NCI-H1417 (cell line): Measurements from ENCODE around the gene TEFM.
A peak's percentile ranks its signal among the peaks of the same experiment; 100 is the strongest.
"Not testable (repeated sequence)": the region's sequence is repeated elsewhere in the genome, so short reads cannot be mapped to it uniquely, and the experiment has no call there.

Source experiments
- DNase-seq, 3 experiments: peaks; one replicate each; lab custom pipeline; 2025; lab: John Stamatoyannopoulos, UW

TEFM gene, protein sequence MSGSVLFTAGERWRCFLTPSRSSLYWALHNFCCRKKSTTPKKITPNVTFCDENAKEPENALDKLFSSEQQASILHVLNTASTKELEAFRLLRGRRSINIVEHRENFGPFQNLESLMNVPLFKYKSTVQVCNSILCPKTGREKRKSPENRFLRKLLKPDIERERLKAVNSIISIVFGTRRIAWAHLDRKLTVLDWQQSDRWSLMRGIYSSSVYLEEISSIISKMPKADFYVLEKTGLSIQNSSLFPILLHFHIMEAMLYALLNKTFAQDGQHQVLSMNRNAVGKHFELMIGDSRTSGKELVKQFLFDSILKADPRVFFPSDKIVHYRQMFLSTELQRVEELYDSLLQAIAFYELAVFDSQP

DNA sequence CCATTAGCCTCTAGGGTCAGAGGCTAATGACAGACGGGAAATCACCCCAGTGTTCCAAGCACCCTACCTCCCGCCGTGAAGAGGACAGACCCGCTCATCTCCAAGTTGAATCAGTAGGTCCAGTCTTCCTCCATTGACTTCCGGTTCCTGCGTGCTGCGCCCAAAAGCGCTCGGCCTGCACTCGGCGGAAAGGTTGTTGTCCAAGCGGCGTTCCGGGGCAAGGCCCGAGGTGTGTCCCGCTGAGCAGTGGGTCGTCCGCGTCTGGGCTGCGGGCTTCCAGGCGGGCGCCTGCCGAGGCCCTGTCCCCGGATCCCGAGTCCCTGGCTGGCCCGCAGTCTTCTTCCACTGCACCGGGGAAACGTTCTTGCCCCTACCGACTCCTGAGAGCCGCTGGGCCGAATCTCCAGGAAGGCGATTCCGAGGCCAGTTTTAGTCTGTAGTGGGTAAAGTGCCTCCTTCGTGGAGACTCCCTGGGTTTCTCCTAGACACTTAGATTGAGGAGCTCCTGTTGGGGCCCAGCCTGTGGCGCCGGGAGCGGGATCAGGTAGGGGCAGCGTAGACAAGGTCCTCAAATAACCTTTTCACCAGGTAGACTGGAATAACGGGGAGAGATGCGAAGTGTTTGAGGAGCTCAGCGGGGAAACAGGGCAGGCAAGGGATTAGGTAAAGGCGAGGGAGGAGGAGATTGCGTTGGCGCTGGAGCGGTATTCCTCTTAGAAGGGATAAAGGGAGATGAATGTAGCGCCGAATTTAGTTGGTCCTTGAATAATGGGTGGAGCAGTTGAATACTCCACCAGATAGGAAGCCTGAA is at the start of gene TEFM:
Gene TEFM (minus strand): TSS at position 138 of the 811 bp plus-strand sequence. CDS start 40 bp downstream, at position 98.
- peak; percentile 87 to 94 (median 88) for DNase-seq

DNA sequence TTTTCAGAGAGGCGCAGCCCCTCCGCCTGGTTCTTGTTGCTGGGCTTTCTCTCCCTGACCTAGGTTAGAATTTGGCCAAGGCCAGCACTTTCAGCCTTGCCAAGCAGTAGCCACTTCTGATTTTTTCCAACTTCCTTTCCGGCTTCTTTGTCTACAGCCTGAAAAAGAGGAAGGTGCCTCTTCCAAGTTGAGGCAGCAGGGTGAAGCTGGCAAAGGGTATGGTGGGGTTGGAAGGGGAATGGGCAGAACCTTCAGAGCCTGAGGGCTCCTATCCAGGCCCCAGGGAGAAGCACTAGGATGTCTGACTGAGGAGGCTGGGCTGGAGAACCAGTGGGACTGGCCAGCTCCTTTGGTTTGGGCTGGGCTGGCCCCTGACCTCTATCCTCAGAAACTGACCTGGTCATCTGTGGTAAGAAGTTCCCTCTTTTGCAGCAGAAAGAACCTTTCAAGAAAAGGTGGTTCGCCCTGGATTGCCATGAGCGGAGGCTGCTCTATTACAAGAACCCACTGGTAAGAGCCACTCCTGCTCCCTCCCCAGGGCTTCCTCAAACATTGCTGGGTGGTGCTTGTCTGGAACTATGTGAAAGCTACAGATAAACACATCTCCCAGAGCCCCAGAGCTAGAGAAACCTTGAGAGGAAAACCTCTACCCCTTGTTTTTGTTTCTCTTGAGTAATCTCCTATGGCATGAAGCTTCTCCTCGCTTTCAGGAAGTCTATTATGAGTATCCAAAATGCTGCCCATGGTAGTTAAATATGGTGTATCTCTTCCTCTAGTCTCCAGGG is 48.2 kb upstream of the TEFM start:
- no peak for DNase-seq

DNA sequence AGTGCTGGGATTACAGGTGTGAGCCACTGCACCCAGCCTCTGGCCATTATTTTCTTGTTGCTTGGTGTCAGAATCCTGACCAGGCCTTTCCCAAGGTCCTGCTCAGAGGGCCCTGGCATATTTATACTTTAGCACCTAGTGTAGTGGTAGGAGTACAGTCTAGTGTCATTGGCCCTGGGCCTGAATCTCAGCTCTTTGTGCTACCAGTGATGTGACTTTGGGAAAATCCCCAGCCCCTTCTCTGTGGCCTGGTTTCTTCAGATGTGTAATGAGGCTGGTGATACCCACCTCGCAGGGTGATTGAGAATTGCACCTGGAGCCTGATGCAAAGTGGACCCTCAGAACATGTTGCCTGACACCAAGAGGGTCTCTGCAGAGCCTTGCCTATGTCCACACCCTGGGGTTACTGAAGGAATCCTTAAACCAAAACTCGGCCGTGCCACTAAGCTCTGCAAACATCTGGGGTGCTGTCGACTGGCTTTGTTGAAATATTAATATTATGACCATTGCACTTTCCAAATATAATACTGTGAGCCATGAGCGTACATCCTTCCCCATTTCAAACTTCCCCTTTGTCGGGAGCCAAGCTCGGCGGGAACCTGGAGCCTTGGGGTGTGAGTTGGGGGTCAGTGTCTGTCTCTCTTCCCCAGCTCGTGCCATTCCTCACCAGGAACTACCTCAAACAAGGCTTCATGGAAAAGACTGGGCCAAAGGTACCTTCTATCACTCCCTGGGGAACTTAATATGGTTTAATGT is 46.8 kb upstream of the TEFM start:
- no peak for DNase-seq

DNA sequence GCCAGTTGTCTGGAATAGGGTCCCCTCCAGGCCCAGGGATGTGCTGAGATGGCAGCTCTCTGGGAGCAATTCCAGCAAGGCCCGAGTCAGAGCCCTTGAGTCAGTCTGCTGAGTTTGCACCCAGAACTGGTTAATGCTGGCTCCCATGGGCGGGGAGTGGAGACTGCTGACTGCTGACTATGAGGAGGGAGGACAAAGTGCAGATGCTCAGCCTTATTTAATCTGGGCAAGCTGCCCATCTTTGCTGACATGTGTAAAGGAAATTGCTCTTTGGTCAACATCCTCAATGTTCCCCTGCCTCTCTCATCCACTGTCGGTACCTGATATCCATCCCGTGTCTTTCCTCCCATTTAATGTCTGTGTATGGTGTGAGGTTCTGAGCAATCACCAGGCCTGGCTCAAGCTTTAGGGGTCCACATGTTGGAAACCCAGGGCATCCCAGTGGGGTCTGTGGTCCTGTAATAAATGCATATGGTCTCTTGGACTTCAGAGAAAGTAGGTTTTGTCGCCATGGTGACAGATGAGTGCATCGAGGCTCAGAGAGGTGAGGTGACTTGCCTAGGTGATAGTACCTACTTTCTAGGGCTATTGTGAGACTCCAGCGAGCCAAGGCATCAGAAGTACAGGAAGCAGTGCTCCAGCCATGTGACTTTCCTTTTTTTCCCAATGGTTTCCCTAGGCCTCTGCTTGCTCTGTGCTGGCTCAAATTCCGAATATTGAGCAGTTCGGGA is 44.8 kb upstream of the TEFM start:
- DNase-seq, result peak in 2 of 3 experiments; percentile 28 to 71

DNA sequence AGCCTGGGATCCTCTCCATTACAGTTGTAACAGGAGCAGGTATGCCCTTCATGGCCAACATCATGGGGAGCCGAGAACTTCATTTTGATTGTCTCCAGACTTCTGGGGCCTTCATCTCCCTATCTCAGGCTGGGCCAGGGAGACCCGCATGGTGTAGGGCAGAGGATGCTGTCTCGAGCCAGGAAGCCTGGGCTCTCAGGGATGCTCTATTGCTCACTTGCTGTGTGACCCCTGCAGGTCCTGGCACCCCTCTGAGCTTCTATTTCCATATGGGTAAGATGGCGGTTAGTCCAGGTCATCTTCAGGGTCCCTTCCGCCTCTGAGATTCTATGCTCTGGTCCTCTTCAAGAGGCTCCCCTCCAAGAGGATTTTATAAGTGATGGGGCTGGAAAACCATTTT is 44.2 kb upstream of the TEFM start:
- no peak for DNase-seq

DNA sequence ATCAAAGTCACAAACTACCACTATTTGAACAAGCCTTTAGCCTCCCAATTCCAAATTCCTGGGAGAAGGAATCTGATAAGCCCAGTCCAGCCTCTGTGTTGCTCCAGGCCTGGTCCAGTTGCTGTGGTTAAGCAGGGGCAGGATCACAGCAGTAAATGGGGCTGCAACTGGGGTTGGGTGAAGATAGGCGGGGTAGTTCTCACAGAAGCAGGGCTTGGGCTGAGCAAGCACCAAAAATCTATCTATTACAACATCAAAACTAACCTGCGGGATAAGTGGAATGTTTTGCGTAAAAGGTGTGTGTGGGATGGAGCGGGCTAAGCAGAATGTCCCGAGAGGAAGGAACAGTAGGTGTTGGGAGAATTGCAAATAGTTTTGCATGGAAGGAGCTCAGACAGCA is 41.8 kb upstream of the TEFM start:
- DNase-seq, result no peak

DNA sequence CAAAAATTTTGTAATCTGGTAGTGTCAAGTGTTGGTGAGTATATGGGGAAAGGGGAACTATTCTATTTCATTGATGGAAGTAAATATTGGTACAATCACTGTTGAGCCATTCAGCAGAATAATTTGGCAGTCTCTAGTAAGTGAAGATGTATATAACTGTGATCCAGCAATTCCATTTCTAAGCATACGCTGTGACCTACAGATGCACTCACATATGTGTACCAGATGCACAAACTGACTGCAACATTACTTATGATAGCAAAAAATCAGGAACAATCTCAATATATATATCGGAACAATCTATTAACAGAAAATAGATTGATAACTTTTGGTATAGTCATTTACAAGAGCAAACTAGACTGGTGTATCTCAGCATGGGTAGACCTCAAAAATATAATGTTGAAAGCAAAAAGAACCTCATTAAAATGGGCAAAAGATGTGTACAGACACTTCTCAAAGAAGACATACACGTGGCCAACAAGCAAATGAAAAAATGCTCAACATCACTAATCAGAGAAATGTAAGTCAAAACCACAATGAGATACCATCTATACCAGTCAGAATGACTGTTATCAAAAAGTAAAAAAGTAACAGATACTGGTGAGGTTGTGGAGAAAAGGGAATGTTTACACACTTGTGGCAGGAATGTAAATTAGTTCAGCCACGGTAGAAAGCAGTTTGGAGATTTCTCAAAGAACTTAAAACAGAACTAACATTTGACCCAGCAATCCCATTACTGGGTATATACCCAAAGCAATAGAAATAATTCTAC is 36.5 kb upstream of the TEFM start:
- DNase-seq, result no peak

DNA sequence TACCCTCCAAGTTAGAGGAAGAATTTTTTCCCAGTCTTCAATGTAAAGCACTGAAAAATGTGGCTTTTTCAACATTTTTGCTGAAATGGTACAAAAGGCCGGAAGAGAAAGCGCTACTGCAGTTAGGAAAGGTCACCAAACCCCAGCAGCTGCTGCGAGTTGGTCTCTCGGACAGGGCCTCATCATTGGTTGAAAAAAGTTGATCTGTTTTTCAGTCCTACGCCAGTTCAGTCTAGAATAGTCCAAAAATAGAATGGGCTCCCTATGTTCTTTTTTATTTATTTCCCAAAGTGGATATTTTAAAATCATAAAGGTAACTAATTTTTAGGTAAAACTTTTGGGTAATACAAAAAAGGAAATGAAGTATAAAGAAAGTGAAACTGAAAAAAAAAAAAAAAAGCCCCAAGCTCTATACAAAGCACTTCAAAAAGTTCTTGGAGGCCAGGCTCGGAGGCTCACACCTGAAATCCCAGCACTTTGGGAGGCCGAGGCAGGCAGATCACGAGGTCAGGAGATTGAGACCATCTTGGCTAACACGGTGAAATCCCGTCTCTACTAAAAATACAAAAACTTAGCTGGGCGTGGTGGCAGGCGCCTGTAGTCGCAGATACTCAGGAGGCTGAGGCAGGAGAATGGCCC is 33.1 kb upstream of the TEFM start:
- DNase-seq, result no peak

DNA sequence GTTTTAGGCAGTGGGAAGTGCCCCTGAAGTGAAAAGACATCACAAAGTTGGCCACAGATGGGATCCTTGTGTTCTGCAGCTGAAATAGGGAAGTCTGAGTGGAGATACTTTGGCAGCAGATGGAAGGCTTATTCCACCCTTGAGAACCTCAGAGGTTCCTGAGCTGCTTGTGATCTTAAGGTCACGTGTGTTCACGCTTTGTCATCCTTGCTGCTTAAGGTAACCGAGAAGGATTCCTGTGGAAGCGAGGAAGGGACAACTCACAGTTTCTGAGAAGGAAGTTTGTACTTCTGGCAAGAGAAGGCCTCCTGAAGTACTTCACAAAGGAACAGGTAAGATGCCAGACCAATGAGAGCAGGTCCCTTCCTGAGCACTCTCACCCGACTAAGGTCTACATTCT is 27.9 kb upstream of the TEFM start:
- no peak for DNase-seq

DNA sequence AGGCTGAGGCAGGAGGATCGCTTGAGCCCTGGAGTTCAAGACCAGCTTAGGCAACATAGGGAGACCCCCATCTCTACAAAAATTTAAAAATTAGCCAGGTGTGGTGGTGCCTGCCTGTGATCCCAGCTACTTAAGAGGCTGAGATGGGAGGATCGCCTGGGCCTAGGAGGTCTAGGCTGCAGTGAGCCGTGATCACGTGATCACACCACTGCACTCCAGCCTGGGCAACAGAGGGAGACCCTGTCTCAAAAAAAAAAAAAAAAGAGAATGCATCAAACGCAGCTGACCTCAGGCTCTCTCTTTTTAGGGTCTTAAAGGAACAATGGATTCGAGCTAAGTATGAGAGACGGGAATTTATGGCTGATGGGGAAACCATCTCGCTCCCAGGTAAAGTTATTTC is 25.5 kb upstream of the TEFM start:
- not testable (repeated sequence) for DNase-seq

DNA sequence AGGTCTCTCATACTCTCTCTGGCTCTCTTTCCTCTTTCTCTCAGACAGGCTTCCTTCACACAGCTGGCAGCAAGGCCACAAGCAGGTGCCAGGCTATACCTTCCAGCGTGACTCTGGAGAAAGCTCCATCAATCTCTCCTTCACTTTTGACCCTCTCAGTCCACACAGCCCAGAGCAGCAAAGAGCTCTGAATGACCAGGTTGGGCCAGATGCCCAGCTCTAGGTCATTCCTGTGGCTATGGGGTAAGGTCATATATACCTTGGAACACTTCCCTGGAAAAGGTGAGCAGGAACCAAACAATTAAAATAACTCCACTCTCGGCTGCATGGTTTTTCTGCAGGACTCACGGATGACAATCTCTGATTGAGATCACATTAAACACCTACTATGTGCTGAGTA is 24.5 kb upstream of the TEFM start:
- DNase-seq, result no peak

DNA sequence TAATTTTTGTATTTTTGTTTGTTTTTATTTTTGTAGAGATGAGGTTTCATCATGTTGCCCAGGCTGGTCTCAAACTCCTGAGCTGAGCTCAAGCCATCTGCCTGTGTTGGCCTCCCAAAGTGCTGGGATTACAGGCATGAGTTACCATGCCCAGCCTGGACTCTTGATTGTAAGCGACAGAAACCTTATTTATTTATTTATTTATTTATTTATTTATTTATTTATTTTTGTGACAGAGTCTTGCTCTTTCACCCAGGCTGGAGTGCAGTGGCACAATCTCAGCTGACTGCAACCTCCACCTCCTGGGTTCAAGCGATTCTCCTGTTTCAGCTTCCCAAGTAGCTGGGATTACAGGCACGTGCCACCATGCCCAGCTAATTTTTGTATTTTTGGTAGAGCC is 23.8 kb upstream of the TEFM start:
- DNase-seq, result not testable (repeated sequence)

DNA sequence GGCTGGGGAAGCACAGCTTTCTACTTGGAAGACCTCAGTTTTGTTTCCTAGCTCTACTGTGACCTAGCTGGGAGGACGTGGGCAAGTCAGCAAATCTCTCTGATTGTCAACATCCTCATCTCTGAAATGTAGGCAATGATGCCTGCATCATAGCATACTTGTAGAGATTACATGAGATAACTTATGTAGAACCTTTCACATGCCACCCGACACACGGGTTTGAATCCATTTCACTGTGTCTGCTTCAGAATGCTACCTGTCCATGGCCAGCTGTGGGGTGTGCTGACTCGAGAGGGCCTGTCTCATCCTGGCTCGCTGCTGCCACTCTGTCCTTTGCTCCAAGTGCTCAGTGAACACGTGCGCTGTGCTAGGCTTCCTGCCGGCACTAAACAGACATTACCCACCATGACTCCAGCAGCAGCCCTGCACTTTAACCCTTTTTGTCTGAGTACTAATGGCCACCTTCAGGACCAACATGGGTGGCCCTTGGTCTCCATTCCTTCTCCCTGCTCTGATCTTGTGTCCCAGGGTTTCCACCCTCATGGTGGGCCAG is 23.1 kb upstream of the TEFM start:
- no peak for DNase-seq

DNA sequence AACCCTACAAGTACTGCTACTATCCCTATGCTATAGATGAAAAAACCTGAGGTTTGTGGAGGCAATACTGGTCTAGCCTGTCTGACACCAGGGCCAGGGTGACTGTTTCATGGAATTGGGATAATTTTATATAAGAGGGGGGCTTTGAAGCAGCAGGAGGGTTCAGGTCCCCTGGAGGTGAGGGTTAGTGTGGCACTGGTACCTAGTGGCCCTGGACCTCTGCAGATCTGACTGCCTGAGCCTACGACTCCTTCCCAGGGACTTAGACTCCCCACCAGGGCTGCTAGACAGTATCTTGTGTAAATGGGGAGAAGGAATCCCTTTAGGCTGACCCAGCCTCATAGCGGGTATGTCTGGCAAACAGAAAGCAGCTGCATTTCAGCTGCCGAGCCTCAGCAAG is 22.5 kb upstream of the TEFM start:
- DNase-seq, result no peak

DNA sequence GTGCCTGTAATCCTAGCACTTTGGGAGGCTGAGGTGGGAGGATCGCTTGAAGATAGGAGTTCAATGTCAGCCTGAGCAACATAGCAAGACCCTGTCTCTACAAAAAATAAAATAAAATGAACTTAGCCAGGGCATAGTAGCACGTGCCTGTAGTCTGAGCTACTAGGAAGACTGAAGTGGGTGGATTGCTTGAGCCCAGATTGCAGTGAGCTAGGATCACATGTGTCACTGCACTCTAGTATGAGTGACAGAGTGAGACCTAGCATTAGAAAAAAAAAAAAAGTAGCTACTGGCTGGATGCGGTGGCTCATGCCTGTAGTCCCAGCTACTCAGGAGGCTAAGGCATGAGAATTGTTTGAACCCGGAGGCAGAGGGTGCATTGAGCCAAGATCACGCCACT is 21.7 kb upstream of the TEFM start:
- no peak for DNase-seq

DNA sequence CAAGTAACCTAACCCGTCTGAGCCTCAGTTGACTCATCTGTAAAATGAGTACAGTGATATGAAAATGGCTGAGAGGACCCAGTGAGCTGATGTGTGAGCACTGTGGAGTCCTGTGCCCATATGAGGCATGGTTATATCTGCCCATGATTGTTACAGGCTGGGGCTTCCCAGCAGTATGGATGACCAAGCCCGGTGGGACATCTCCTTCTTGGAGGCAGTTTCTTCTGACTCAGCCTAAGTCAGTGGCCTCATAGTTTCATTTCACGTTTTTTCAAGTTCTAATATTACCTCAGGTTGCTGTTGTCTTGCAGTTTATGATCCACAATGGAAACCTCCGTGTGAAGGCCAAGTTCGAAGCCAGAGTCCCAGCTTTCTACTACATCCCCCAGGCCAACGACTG is 20.5 kb upstream of the TEFM start:
- no peak for DNase-seq

DNA sequence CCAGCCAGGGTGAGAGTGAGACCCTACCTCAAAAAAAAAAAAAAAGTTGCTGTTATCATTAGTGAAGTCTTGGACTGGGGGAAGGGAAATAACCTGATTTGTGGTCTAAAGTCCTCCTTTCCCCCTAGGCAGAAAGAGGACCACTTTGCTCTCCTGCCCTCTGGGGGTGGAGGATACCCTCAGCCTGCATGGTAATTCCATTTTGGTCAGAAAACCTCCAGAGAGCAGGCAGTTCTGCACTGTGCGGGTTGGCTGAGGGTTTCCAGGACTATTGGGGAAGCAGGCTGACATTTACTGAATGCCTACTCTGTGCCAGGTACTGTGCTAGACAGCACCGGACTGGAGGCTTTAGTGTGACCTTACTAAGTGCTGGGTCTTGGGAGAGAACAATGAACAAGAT is 18.3 kb upstream of the TEFM start:
- DNase-seq, result no peak

DNA sequence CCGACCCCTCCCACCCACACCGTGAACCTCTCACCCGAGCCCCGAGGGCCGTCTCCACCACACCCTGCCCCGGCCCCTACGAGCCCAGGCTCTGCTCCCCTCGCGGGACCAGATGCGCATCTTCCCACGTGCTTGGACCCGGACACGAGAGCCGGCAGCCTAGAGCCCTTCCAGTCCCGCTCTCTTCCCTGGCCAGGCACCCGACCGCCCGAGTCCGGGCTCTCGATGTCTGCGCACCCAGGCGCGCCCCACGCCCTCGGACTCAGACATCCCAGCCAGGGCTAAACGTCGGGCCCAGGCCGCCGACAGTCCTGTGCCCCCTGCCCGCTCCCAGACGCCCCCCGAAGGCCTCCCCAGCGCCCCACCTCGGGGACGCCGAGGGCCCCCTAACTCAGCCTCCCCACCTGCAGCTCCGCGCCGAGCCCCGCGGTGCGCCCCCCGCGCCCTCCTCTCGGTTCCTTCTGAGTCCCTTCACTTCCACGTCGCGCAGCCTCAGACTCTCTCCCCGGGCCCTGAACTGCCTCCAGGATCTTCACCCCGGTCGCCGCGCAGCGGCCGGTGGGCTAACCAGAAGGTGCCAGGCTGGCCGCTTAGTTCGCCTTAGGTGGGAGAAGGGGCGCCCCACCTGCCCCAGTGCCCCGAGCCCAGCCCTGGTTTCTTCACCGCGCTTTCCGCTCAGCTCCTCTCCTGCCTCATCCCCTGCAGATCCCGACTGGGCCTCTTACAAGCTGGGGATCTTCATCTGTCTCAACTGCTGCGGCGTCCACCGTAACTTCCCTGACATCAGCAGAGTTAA is 16.4 kb upstream of the TEFM start:
- DNase-seq, result peak in 1 of 3 experiments; percentile 32
